ENCODE data around the gene P4HA2. TPM values are rescaled to one million over a fixed set of nuclear protein-coding genes. Genes with fewer than 3 reads are reported as not detected.

P4HA2 gene
- total RNA-seq, 1 donor from 2014 or later, result 79.0 TPM

GRCh38 chr5:132254321-132254977 is 26.8 kb upstream of the P4HA2 start:
- peak; percentile 65 for DNase-seq
- Histone ChIP-seq H3K4me3 (no peak overlapping the region), H3K27ac (no peak overlapping the region), H3K4me1 (peaks cover 9% of the 10 kb centered on the region), H3K9me3 (no peaks in the 10 kb centered on the region), H3K36me3 (no peaks in the 10 kb centered on the region), H3K27me3 (peaks cover 7% of the 10 kb centered on the region)
- ATAC-seq, result peak; percentile 20
- intact Hi-C loops (cut with DNase I), result no loop called here
- no peak for TF ChIP-seq CTCF (IDR thresholded peaks at IDR 0.05)

- intact Hi-C loops (cut with DNase I), result no loop called here
- no peak for ATAC-seq
Observed at GRCh38 chr5:132253452-132254320, 26.0 kb upstream of the P4HA2 start.

GRCh38 chr5:132253008-132253441 is 25.4 kb upstream of the P4HA2 start:
- no peak overlapping the region for H3K27ac ChIP-seq
- TF ChIP-seq CTCF (IDR thresholded peaks at IDR 0.05), result no peak
- H3K4me1 ChIP-seq, result peaks cover 4% of the 10 kb centered on the region
- H3K9me3 ChIP-seq, result no peaks in the 10 kb centered on the region
- intact Hi-C loops (cut with DNase I), result no loop called here
- no peaks in the 10 kb centered on the region for H3K36me3 ChIP-seq
- DNase-seq (peak; percentile 38), ATAC-seq (no peak)
- H3K27me3 ChIP-seq, result peaks cover 7% of the 10 kb centered on the region
- H3K4me3 ChIP-seq, result no peak overlapping the region

More at GRCh38 chr5:132253452-132254320, 26.0 kb upstream of the P4HA2 start:
- no peak overlapping the region for H3K4me3 ChIP-seq
- no peak for TF ChIP-seq CTCF (IDR thresholded peaks at IDR 0.05)
- H3K27ac ChIP-seq, result no peak overlapping the region
- H3K4me1 ChIP-seq, result peaks cover 6% of the 10 kb centered on the region
- peaks cover 7% of the 10 kb centered on the region for H3K27me3 ChIP-seq
- H3K36me3 ChIP-seq, result no peaks in the 10 kb centered on the region
- no peaks in the 10 kb centered on the region for H3K9me3 ChIP-seq
- DNase-seq, result peak; percentile 38

- H3K27ac ChIP-seq, result no peak overlapping the region
- intact Hi-C loops (cut with DNase I), result no loop called here
- DNase-seq, result peak; percentile 57
Observed at GRCh38 chr5:132251220-132251725, 23.6 kb upstream of the P4HA2 start.

GRCh38 chr5:132250547-132250946 is 22.9 kb upstream of the P4HA2 start:
- intact Hi-C loops (cut with DNase I), result no loop called here
- Histone ChIP-seq H3K27ac (no peak overlapping the region), H3K27me3 (no peaks in the 10 kb centered on the region), H3K36me3 (no peaks in the 10 kb centered on the region), H3K4me3 (no peak overlapping the region), H3K4me1 (no peaks in the 10 kb centered on the region), H3K9me3 (no peaks in the 10 kb centered on the region)
- ATAC-seq (no peak), DNase-seq (peak; percentile 0)
- no peak for TF ChIP-seq CTCF (IDR thresholded peaks at IDR 0.05)

More at GRCh38 chr5:132251220-132251725, 23.6 kb upstream of the P4HA2 start:
- H3K36me3 ChIP-seq, result no peaks in the 10 kb centered on the region
- no peak for TF ChIP-seq CTCF (IDR thresholded peaks at IDR 0.05)
- H3K4me1 ChIP-seq, result no peaks in the 10 kb centered on the region
- no peaks in the 10 kb centered on the region for H3K9me3 ChIP-seq
- ATAC-seq, result peak; percentile 8
- H3K27me3 ChIP-seq, result no peaks in the 10 kb centered on the region
- no peak overlapping the region for H3K4me3 ChIP-seq

Measured in upper lobe of right lung (tissue), 1 donor.